GM12874 (cell line): Measurements from ENCODE around the gene VDAC2.

Source experiments
- TF ChIP-seq, protein P1 (sequence below): IDR thresholded peaks from 2 replicates; pipeline ENCODE4 v1.5.1; 2011; ENCODE audit warnings: low read depth, mild to moderate bottlenecking, control low read depth, low read length, moderate library complexity; ENCODE audit not compliant: insufficient read depth

Gene VDAC2

DNA sequence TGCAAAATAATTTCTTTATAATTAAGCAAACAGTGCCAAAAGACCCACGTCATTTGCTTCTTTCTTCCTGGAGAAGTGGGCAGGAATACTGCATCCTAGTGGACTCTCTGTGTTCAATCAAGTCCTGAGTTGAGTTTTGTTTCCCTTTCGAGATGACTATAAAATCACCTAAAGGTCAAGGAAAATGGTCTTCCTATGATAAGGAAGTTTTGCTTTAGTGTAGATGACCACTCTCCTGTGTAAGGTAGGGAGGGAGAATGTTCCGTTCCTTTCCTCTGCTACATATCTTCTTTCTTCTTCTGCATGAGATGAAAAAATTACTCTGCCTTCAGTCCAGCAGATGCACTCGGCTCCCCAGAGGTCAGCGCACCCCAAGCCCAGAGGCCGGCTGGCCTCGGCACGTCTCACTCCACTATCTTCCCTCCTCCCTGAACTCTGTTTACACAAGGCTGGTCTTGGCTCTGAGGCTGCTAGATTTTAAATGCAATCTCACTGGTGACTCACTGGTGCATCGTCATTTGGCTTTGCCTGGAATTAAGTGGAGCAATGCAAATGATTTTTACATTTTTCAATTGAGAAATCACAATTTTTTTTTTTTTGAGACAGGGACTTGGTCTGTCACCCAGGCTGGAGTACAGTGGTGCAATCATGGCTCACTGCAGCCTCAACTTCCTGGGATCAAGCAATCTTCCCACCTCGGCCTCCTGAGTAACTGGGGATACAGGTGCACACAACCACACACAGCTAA is 18.6 kb upstream of the VDAC2 start:
- TF ChIP-seq, protein P1, sequence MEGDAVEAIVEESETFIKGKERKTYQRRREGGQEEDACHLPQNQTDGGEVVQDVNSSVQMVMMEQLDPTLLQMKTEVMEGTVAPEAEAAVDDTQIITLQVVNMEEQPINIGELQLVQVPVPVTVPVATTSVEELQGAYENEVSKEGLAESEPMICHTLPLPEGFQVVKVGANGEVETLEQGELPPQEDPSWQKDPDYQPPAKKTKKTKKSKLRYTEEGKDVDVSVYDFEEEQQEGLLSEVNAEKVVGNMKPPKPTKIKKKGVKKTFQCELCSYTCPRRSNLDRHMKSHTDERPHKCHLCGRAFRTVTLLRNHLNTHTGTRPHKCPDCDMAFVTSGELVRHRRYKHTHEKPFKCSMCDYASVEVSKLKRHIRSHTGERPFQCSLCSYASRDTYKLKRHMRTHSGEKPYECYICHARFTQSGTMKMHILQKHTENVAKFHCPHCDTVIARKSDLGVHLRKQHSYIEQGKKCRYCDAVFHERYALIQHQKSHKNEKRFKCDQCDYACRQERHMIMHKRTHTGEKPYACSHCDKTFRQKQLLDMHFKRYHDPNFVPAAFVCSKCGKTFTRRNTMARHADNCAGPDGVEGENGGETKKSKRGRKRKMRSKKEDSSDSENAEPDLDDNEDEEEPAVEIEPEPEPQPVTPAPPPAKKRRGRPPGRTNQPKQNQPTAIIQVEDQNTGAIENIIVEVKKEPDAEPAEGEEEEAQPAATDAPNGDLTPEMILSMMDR = no peak

DNA sequence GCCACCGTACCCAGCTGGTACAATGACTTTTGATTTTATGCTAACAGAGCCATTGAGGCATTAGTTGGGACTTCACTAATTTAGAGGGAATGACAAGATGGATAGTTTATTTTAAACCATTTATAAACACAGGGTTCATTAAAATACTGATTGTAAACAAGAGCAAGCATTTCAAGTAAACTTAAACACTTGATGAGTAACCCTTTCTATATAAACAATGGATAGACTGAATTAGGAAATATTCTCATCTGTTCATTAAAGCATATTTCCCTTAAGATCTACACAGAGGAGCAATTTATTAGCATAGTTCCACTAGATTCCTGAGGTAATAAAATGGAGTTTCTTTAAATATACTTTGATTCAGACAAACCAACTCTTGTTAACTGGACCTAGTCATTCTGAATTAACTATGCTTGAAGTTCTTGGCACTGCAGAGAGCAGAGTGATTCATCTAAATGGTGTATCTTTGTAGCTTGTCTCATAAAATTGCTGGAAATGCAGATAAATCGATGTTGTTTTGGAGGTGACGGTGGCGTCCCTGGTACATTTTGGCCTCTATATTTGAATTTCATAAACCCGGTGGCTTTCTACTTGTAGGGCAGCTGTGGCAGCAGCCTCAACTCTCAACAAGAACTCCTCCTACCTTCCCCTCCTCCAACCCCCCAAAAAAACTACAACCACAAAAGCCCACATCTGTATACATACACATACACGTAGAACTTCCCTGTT is 15.4 kb upstream of the VDAC2 start:
- TF ChIP-seq, protein P1 = no peak

GRCh38 chr10:75197066-75197465 is 13.5 kb upstream of the VDAC2 start:
- TF ChIP-seq, protein P1 = no peak

DNA sequence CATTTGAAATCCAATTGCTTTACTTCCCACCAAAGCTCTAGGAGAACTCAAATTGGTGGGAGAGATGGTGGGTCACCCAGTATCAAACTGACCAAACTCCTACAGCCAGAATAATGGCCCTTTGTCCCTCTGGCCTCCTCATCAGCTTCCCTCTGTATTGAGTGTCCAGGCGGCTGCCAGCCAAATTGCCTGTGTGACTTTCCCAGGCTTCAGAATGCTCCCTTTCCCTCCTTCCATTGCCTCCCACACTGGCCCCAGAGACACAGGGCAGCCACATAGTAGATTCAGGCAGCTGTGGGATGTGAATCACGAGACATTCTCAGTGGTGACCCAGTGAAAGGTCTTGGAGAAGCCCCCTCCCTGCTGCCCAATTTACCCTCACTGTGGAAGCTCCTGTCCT is 12.7 kb upstream of the VDAC2 start:
- TF ChIP-seq, protein P1 = no peak

- TF ChIP-seq, protein P1 = no peak
Measured at GRCh38 chr10:75201793-75202307, 8.7 kb upstream of the VDAC2 start.

- TF ChIP-seq, protein P1 = no peak
Measured at GRCh38 chr10:75202321-75203045, 8.1 kb upstream of the VDAC2 start.

- TF ChIP-seq, protein P1 = no peak
Measured at GRCh38 chr10:75203724-75204123, 6.9 kb upstream of the VDAC2 start.
